HEK293 (cell line): ENCODE measurements around the gene PPP1R9B.

ENCODE experiments used
- CTCF ChIP-seq: fragments of 450-650 bp; formaldehyde crosslinking; IDR thresholded peaks from 2 replicates; pipeline ENCODE4 v1.5.1; 2016; ENCODE audit warnings: missing biosample characterization, missing genetic modification characterization
- HIC1 ChIP-seq: fragments of 450-650 bp; formaldehyde crosslinking; IDR thresholded peaks from 2 replicates; pipeline ENCODE4 v1.5.1; 2016; ENCODE audit warnings: missing biosample characterization, missing genetic modification characterization
- MZF1 ChIP-seq: fragments of 450-650 bp; formaldehyde crosslinking; IDR thresholded peaks from 2 replicates; pipeline ENCODE4 v1.5.1; 2017; ENCODE audit warnings: missing biosample characterization, missing genetic modification characterization, borderline replicate concordance
- REPIN1 ChIP-seq: fragments of 450-650 bp; formaldehyde crosslinking; IDR thresholded peaks from 2 replicates; pipeline ENCODE4 v1.5.1; 2017; ENCODE audit warnings: missing biosample characterization, missing genetic modification characterization, low read depth
- SP3 ChIP-seq: fragments of 450-650 bp; formaldehyde crosslinking; IDR thresholded peaks from 2 replicates; pipeline ENCODE4 v1.5.1; 2016; ENCODE audit warnings: missing biosample characterization, missing genetic modification characterization
- ZBTB8A ChIP-seq: fragments of 450-650 bp; formaldehyde crosslinking; IDR thresholded peaks from 2 replicates; pipeline ENCODE4 v1.5.1; 2016; ENCODE audit warnings: missing biosample characterization, missing genetic modification characterization
- ZNF10 ChIP-seq: fragments of 450-650 bp; formaldehyde crosslinking; IDR thresholded peaks from 2 replicates; pipeline ENCODE4 v1.5.1; 2017; ENCODE audit warnings: missing biosample characterization, missing genetic modification characterization
- ZNF121 ChIP-seq: fragments of 450-650 bp; formaldehyde crosslinking; IDR thresholded peaks from 2 replicates; pipeline ENCODE4 v1.5.1; 2016; ENCODE audit warnings: missing biosample characterization, missing genetic modification characterization
- ZNF362 ChIP-seq: fragments of 450-650 bp; formaldehyde crosslinking; IDR thresholded peaks from 2 replicates; pipeline ENCODE4 v1.5.1; 2016; ENCODE audit warnings: missing biosample characterization, missing genetic modification characterization
- ZNF548 ChIP-seq: fragments of 450-650 bp; formaldehyde crosslinking; IDR thresholded peaks from 2 replicates; pipeline ENCODE4 v1.5.1; 2016; ENCODE audit warnings: missing biosample characterization, missing genetic modification characterization

GRCh38 chr17:50148226-50149090, 2.0 kb downstream of the PPP1R9B start:
- TF ChIP-seq CTCF (peak; percentile 28), HIC1 (no peak), ZBTB8A (tag by site-specific recombination) (no peak), ZNF548 (no peak), REPIN1 (tag by site-specific recombination) (no peak), ZNF10 (tag by site-specific recombination) (0 out of 2 replicates have a peak, but pooled peaks have one; percentile 27), SP3 (peak; percentile 92), ZNF362 (tag by site-specific recombination) (no peak), MZF1 (no peak), ZNF121 (tag by site-specific recombination) (no peak)
